H1 (cell line): ENCODE measurements around the gene ECI1. TPM values are rescaled to one million over a fixed set of nuclear protein-coding genes. Genes with fewer than 3 reads are reported as not detected.

Experiments used
- ATF3 ChIP-seq: IDR thresholded peaks from 2 replicates; pipeline ENCODE4 v1.6.1; 2011; ENCODE audit warnings: low read depth, mild to moderate bottlenecking, low read length; ENCODE audit not compliant: insufficient read depth
- BRCA1 ChIP-seq: IDR thresholded peaks from 2 replicates; pipeline ENCODE4 v1.6.1; 2012; ENCODE audit warnings: low read depth, low read length, improper control_type of control experiment
- CTBP2 ChIP-seq: IDR thresholded peaks from 2 replicates; pipeline ENCODE4 v1.7.0; 2011; ENCODE audit warnings: borderline replicate concordance, mild to moderate bottlenecking, moderate library complexity, mixed read lengths, low read length; ENCODE audit not compliant: insufficient read depth, insufficient read length
- MAFK ChIP-seq: IDR thresholded peaks from 2 replicates; pipeline ENCODE4 v1.6.1; 2012; ENCODE audit warnings: low read depth, mild to moderate bottlenecking, improper control_type of control experiment, low read length
- PHF8 ChIP-seq: fragments of 200-600 bp; sonication (generic); conservative IDR thresholded peaks from 2 replicates; pipeline ENCODE4 v1.7.1; 2012; ENCODE audit warnings: low read depth, mild to moderate bottlenecking, inconsistent platforms, low read length, moderate library complexity
- SP2 ChIP-seq: IDR thresholded peaks from 2 replicates; pipeline ENCODE4 v1.6.1; 2012; ENCODE audit warnings: mild to moderate bottlenecking, low read length, inconsistent platforms
- TCF12 ChIP-seq: IDR thresholded peaks from 2 replicates; pipeline ENCODE4 v1.6.1; 2011; ENCODE audit warnings: low read depth, mild to moderate bottlenecking, low read length
- polyA plus RNA-seq, 7 experiments: library from polyadenylated mRNA; depleted of rRNA in 3 of 7; stranded (reverse) in 5 of 7; unstranded in 2 of 7; fragments of >200 nt in 5 of 7; fragments of 200-250 nt in 2 of 7; gene quantifications; 1 replicate in 5 of 7; 2 replicates in 1 of 7; 4 replicates in 1 of 7; pipeline versions ENCODE4 v1.2.1 to v1.2.3, GENCODE V29; 2011 to 2013; ENCODE audit warnings: missing spikeins in 2 of 7, mixed read lengths in 2 of 7
- total RNA-seq: library from RNA; stranded (reverse); fragmentation: NEBNext Ultra II Directional; extraction: Animal tissue kit (Norgen Biotek cat#: 25700); gene quantifications from 2 replicates; pipeline ENCODE4 v1.2.1, GENCODE V29; 2021

ECI1 gene
- total and polyA plus RNA-seq, 2 of the 8 experiments (the other 6 are each of a cell fraction or from before 2014, with no cell fraction given) = 79.5 to 151 TPM

- TF ChIP-seq BRCA1 (no peak), ATF3 (no peak), TCF12 (no peak), MAFK (no peak), SP2 (no peak), CTBP2 (no peak), PHF8 (no peak)
Measured at GRCh38 chr16:2210386-2211365, 40.7 kb downstream of the ECI1 start, which contains the start of gene BRICD5 (continued).
